Measurements from ENCODE around the gene TARS1. TPM values are rescaled to one million over a fixed set of nuclear protein-coding genes. Genes with fewer than 3 reads are reported as not detected.

Gene TARS1
- total RNA-seq, 2 donors from 2014 or later, result 45.8 to 66.6 TPM

DNA sequence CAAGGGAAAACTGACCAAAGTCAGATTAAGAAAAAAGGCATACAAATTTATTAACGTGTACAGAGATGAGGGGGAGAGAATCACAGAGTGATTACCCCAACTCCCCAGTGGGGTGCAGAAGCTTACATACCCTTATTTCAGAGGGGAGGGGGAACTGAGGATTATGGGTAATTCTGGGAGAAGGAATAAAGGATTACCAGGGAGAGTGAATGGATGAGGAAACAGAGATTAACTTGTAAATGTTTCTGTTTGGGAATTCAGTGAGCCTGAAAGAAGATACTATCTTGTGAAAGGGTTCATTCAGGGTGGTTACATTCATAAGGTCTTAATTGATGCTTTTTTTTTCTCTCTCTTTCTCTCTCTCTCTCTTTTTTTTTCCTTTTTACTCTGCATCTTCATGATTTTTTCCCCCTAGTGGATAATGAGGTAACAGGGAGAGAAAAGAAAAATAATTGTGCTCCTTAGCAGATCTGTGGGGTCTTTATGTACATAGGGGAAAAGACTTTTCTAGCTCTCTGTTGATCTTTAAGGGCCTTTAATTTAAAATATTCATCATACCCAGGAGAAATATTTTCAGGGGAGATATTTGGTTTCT lies 49.4 kb downstream of the TARS1 start:
- H3K27ac ChIP-seq, result no peak overlapping the region
- no peak for DNase-seq (ENCODE audit: low spot score)
- H3K36me3 ChIP-seq, result no peaks in the 10 kb centered on the region

DNA sequence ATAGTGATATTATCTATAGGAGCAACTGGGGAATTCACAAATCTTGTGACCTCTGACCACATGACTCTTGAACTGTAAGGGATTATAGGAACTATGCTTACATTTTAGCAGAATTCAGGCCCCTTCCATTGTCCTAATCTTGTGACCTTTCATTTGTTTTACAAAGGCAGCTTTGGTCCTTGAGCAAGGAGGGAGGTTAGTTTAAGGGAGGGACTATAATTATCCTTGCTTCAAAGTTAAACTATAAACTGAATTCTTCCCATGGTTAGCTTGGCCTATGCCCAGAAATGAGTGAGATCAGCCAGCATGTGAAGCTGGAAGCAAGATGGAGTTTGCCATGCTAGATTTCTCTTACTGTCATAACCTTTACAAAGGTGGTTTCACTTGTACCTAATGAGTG lies 51.2 kb downstream of the TARS1 start:
- Histone ChIP-seq H3K27me3 (no peaks in the 10 kb centered on the region), H3K27ac (no peak overlapping the region), H3K4me1 (peaks cover 0 to 8% of the 10 kb centered on the region in 2 donors), H3K36me3 (no peaks in the 10 kb centered on the region), H3K9me3 (no peaks in the 10 kb centered on the region), H3K4me3 (no peak overlapping the region)
- no peak for DNase-seq (ENCODE audit: low spot score)
- TF ChIP-seq, protein P1, sequence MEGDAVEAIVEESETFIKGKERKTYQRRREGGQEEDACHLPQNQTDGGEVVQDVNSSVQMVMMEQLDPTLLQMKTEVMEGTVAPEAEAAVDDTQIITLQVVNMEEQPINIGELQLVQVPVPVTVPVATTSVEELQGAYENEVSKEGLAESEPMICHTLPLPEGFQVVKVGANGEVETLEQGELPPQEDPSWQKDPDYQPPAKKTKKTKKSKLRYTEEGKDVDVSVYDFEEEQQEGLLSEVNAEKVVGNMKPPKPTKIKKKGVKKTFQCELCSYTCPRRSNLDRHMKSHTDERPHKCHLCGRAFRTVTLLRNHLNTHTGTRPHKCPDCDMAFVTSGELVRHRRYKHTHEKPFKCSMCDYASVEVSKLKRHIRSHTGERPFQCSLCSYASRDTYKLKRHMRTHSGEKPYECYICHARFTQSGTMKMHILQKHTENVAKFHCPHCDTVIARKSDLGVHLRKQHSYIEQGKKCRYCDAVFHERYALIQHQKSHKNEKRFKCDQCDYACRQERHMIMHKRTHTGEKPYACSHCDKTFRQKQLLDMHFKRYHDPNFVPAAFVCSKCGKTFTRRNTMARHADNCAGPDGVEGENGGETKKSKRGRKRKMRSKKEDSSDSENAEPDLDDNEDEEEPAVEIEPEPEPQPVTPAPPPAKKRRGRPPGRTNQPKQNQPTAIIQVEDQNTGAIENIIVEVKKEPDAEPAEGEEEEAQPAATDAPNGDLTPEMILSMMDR (IDR thresholded peaks at IDR 0.05), result no peak

More for the DNA sequence above, 49.4 kb downstream of the TARS1 start:
- Histone ChIP-seq H3K4me3 (no peak overlapping the region), H3K4me1 (peaks cover 0 to 8% of the 10 kb centered on the region in 2 donors), H3K27me3 (no peaks in the 10 kb centered on the region), H3K9me3 (no peaks in the 10 kb centered on the region)
- TF ChIP-seq, protein P1 (IDR thresholded peaks at IDR 0.05), result no peak

DNA sequence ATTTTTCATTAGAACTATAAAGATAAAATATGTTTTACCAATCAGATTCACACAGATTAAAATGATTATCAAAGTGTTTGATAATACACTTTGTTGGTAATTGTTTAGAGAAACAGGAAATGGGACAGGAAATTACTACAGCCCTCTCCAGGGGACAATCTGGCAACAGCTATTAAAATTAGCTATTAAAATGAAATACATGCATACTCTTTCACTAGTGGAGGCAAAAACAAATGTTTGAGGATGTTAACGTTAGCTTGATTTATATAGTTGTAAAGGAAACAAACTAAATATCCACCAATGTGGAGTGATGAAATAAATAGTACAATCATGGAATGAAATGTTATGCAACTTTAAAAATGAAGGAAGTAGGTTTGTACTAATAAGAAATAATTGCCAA lies 53.7 kb downstream of the TARS1 start:
- no peaks in the 10 kb centered on the region for H3K36me3 ChIP-seq
- no peak overlapping the region for H3K4me3 ChIP-seq
- H3K27me3 ChIP-seq, result no peaks in the 10 kb centered on the region
- no peak for DNase-seq (ENCODE audit: low spot score)
- H3K27ac ChIP-seq, result no peak overlapping the region
- H3K4me1 ChIP-seq, result peaks cover 0 to 8% of the 10 kb centered on the region in 2 donors
- no peaks in the 10 kb centered on the region for H3K9me3 ChIP-seq
- TF ChIP-seq, protein P1 (IDR thresholded peaks at IDR 0.05), result no peak

DNA sequence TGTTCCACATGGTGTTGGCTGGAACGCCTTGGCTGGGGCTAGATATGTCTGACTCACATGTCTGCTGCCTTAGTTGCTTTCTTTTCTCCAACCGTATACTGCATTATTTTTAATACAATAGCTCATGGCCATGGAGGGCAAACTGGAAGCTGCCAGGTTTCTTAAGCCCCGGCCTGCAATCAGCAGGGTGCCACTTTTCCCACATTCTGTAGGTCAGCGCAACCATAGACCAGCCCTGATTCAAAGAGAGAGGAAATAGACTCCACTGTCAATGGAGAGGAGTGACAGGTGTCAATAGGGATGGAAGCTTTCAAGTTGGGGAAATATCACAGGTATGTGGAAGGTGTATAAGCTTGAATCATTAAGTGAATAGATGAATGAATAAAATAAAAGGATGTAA lies 60.5 kb downstream of the TARS1 start:
- H3K9me3 ChIP-seq, result no peaks in the 10 kb centered on the region
- DNase-seq (ENCODE audit: low spot score), result no peak
- H3K27ac ChIP-seq, result no peak overlapping the region
- H3K4me3 ChIP-seq, result no peak overlapping the region
- H3K4me1 ChIP-seq, result no peaks in the 10 kb centered on the region
- TF ChIP-seq, protein P1 (IDR thresholded peaks at IDR 0.05), result no peak
- no peaks in the 10 kb centered on the region for H3K36me3 ChIP-seq
- H3K27me3 ChIP-seq, result no peaks in the 10 kb centered on the region

DNA sequence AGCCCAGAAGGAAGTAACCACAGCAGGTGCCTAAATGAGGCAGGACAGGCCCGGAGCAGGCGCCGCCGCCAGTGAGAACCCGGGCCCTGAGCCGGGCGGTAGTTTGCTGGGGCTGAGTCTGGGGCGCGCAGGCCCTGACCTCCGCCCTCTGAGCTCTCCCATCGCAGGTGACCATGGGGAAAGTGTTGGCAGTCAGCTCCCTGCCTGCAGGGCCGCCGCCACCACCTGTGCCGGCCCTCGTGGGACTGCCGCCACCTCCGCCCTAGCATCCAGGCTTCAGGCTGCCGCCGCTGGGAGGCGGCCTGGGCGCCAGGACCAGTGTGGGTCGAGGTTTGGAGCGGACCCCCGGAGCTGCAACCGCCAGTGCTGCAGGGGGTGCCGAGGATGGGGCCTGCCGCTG lies 61.1 kb downstream of the TARS1 start:
- TF ChIP-seq, protein P1 (IDR thresholded peaks at IDR 0.05), result no peak
- Histone ChIP-seq H3K36me3 (no peaks in the 10 kb centered on the region), H3K4me1 (no peaks in the 10 kb centered on the region), H3K27ac (no peak overlapping the region), H3K9me3 (no peaks in the 10 kb centered on the region), H3K4me3 (no peak overlapping the region), H3K27me3 (no peaks in the 10 kb centered on the region)
- no peak for DNase-seq (ENCODE audit: low spot score)

DNA sequence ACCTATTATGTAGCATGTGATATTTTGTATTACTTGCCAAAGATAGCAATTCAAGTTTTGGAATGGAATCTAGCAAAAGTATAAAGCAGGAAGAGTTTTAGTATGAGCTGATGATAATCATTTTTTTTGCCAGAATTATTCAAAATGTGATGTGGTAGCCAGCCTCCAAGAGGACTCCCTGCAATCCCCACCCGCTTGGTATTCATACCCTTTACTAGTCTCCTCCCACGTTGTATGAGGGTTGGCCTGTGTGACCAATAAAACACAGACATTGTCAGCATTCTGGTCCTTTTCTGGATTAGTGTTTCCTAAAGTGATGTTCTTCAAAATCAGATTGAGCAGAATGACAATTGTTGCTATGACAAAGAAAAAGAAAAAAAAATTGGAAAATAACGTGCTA lies 63.8 kb downstream of the TARS1 start:
- no peaks in the 10 kb centered on the region for H3K27me3 ChIP-seq
- no peaks in the 10 kb centered on the region for H3K4me1 ChIP-seq
- no peak overlapping the region for H3K27ac ChIP-seq
- no peak overlapping the region for H3K4me3 ChIP-seq
- H3K36me3 ChIP-seq, result no peaks in the 10 kb centered on the region
- TF ChIP-seq, protein P1 (IDR thresholded peaks at IDR 0.05), result no peak
- no peak for DNase-seq (ENCODE audit: low spot score)
- no peaks in the 10 kb centered on the region for H3K9me3 ChIP-seq

Measured in right atrium auricular region (tissue), 2 donors.